HCT116 (cell line): Measurements from ENCODE around the gene NME1. TPM values are rescaled to one million over a fixed set of nuclear protein-coding genes. Genes with fewer than 3 reads are reported as not detected.

Experiments
- ATAC-seq: fragments of 200-7000 bp; cut with Tn5 transposase; 2 replicates; pipeline ENCODE4 v1.9.1; 2020; ENCODE audit warnings: mild to moderate bottlenecking, moderate library complexity
- BruUV-seq: library from RNA; stranded (reverse); fragments of 400-500 nt; replicated peaks from 2 replicates; lab custom pipeline; 2021; lab: Mats Ljungman, UMichigan
- CTCF ChIA-PET: fragments of 300-600 bp; sonication (Branson Sonifier 250); formaldehyde crosslinking; loops from one replicate; lab custom pipeline; 2021; ENCODE audit warnings: antibody characterized with exemption; lab: Charles Lee
- POLR2A ChIA-PET: fragments of 300-600, 350-600 bp; sonication (Branson Sonifier 250); formaldehyde crosslinking; loops from one replicate; lab custom pipeline; 2021; ENCODE audit warnings: antibody characterized with exemption; lab: Charles Lee
- RAD21 ChIA-PET, 2 experiments: fragments of 300-600 bp; sonication (Branson Sonifier 250); formaldehyde crosslinking; loops; one replicate each; lab custom pipeline; 2023; ENCODE audit warnings: low total read pairs in 2 of 2; ENCODE audit not compliant: uncharacterized antibody in 2 of 2, unreplicated experiment in 2 of 2, low non-redundant PET in 1 of 2; lab: Charles Lee
- DNase-seq: peaks from one replicate; pipeline ENCODE4 v3.0.0-alpha.2; 2010; ENCODE audit warnings: low read depth, low spot score
- H2AFZ ChIP-seq: fragments of 200-600 bp; shearing (Covaris generic), sonication (generic); 2 replicates; pipeline ENCODE4 v1.6.1; 2017; ENCODE audit warnings: low read depth, mixed run types, mixed read lengths, antibody characterized with exemption, low read length; ENCODE audit not compliant: poor library complexity, severe bottlenecking
- H3K27ac ChIP-seq: 2 replicates; pipeline ENCODE4 v1.5.1; 2012; ENCODE audit warnings: low read depth, low read length
- H3K27me3 ChIP-seq: fragments of 200-600 bp; sonication (generic); 2 replicates; pipeline ENCODE4 v1.6.1; 2016; ENCODE audit warnings: mixed run types, low read length, mixed read lengths; ENCODE audit not compliant: insufficient read depth
- H3K36me3 ChIP-seq, 2 experiments: fragments of 200-500 bp in 1 of 2; fragments of 200-600 bp in 1 of 2; sonication (Bioruptor generic) in 1 of 2; sonication (generic) in 1 of 2; 2 replicates each; pipeline versions ENCODE4 v1.5.1 to v1.6.1; 2014 to 2016; ENCODE audit warnings: low read length in 2 of 2, inconsistent platforms in 1 of 2, mixed read lengths in 1 of 2, mixed run types in 1 of 2; ENCODE audit not compliant: insufficient read depth in 2 of 2, control insufficient read depth in 1 of 2
- H3K4me1 ChIP-seq, 2 experiments: fragments of 200-600 bp in 1 of 2; sonication (generic) in 1 of 2; 2 replicates each; pipeline versions ENCODE4 v1.5.1 to v1.6.1; 2012 to 2017; ENCODE audit warnings: low read length in 2 of 2, inconsistent platforms in 1 of 2, mild to moderate bottlenecking in 1 of 2, mixed read lengths in 1 of 2, mixed run types in 1 of 2, moderate library complexity in 1 of 2; ENCODE audit not compliant: insufficient read depth in 2 of 2, control insufficient read depth in 1 of 2
- H3K4me2 ChIP-seq: fragments of 200-600 bp; sonication (generic); 2 replicates; pipeline ENCODE4 v1.6.1; 2017; ENCODE audit warnings: mixed run types, low read length, mixed read lengths
- H3K4me3 ChIP-seq, 2 experiments: fragments of 200-600 bp in 1 of 2; sonication (generic) in 1 of 2; replicated peaks in 1 of 2; 2 replicates each; pipeline ENCODE4 v1.5.1; 2011 to 2016; ENCODE audit warnings: low read length in 2 of 2, control low read depth in 1 of 2, low read depth in 1 of 2, mild to moderate bottlenecking in 1 of 2, mixed read lengths in 1 of 2, mixed run types in 1 of 2
- H3K79me2 ChIP-seq: fragments of 200-600 bp; sonication (generic); 2 replicates; pipeline ENCODE4 v1.6.1; 2017; ENCODE audit warnings: mild to moderate bottlenecking, mixed run types, low read length, moderate library complexity, mixed read lengths; ENCODE audit not compliant: insufficient read depth
- H3K9ac ChIP-seq: fragments of 200-600 bp; sonication (generic); 2 replicates; pipeline ENCODE4 v1.6.1; 2016; ENCODE audit warnings: low read length, mixed read lengths
- H3K9me2 ChIP-seq: fragments of 200-600 bp; sonication (generic), shearing (Covaris generic); 2 replicates; pipeline ENCODE4 v1.6.1; 2017; ENCODE audit warnings: mixed run types, mild to moderate bottlenecking, moderate library complexity; ENCODE audit not compliant: insufficient read depth
- H3K9me3 ChIP-seq, 2 experiments: fragments of 200-500 bp in 1 of 2; fragments of 200-600 bp in 1 of 2; sonication (Bioruptor generic) in 1 of 2; sonication (generic) in 1 of 2; 2 replicates each; pipeline ENCODE4 v1.6.1; 2014 to 2017; ENCODE audit warnings: low read length in 2 of 2, mixed read lengths in 2 of 2, inconsistent platforms in 1 of 2, low read depth in 1 of 2, mild to moderate bottlenecking in 1 of 2, mixed run types in 1 of 2, moderate library complexity in 1 of 2; ENCODE audit not compliant: control insufficient read depth in 1 of 2, insufficient read depth in 1 of 2
- H4K20me1 ChIP-seq: fragments of 200-600 bp; sonication (generic), shearing (Covaris generic); 2 replicates; pipeline ENCODE4 v1.6.1; 2017; ENCODE audit warnings: mixed run types, mild to moderate bottlenecking, moderate library complexity; ENCODE audit not compliant: insufficient read depth
- CBX3 ChIP-seq: IDR thresholded peaks from 2 replicates; pipeline ENCODE4 v1.6.1; 2012; ENCODE audit warnings: low read depth
- EGR1 ChIP-seq: IDR thresholded peaks from 2 replicates; pipeline ENCODE4 v1.6.1; 2012; ENCODE audit warnings: low read depth
- ELF1 ChIP-seq: IDR thresholded peaks from 2 replicates; pipeline ENCODE4 v1.6.1; 2012; ENCODE audit warnings: low read depth, borderline replicate concordance
- EZH2phosphoT487 ChIP-seq: fragments of 200-600 bp; IDR thresholded peaks from 2 replicates; pipeline ENCODE4 v1.6.1; 2018; ENCODE audit warnings: antibody characterized with exemption, borderline replicate concordance
- FOSL1 ChIP-seq: IDR thresholded peaks from 2 replicates; pipeline ENCODE4 v1.6.1; 2012; ENCODE audit warnings: low read depth
- JUND ChIP-seq: IDR thresholded peaks from 2 replicates; pipeline ENCODE4 v1.6.1; 2012
- POLR2AphosphoS5 ChIP-seq: IDR thresholded peaks from 2 replicates; pipeline ENCODE4 v1.6.1; 2011; ENCODE audit warnings: mild to moderate bottlenecking, low read depth, low read length, moderate library complexity
- RAD21 ChIP-seq: IDR thresholded peaks from 2 replicates; pipeline ENCODE4 v1.6.1; 2012; ENCODE audit warnings: low read depth, mild to moderate bottlenecking
- SIN3A ChIP-seq: IDR thresholded peaks from 2 replicates; pipeline ENCODE4 v1.6.1; 2012; ENCODE audit warnings: low read depth
- SP1 ChIP-seq: IDR thresholded peaks from 2 replicates; pipeline ENCODE4 v1.6.1; 2012; ENCODE audit warnings: low read depth
- SRF ChIP-seq: IDR thresholded peaks from 2 replicates; pipeline ENCODE4 v1.6.1; 2012; ENCODE audit warnings: low read depth
- TCF7L2 ChIP-seq: IDR thresholded peaks from 2 replicates; pipeline ENCODE4 v1.7.0; 2011; ENCODE audit warnings: borderline replicate concordance, inconsistent platforms; ENCODE audit not compliant: insufficient read depth, insufficient read length; ENCODE audit errors: extremely low read depth
- YY1 ChIP-seq: IDR thresholded peaks from 2 replicates; pipeline ENCODE4 v1.6.1; 2011; ENCODE audit warnings: low read length, low read depth, moderate library complexity, mild to moderate bottlenecking; ENCODE audit not compliant: insufficient replicate concordance; ENCODE audit errors: extremely low read depth
- ZFX ChIP-seq: fragments of 450-650 bp; IDR thresholded peaks from 2 replicates; pipeline ENCODE4 v1.6.1; 2017
- intact Hi-C: fragments of 100-400 bp; cut with micrococcal nuclease; formaldehyde crosslinking; loops from 2 replicates; pipeline ENCODE4 v1.10.0; 2022
- total RNA-seq: library from RNA; stranded (reverse); gene quantifications from one replicate; pipeline ENCODE4 v1.2.1, GENCODE V29; 2021; ENCODE audit not compliant: unreplicated experiment
- TF ChIP-seq, protein P1 (sequence below): IDR thresholded peaks from 2 replicates; pipeline ENCODE4 v1.6.1; 2011; ENCODE audit warnings: mild to moderate bottlenecking, low read length, moderate library complexity; ENCODE audit not compliant: insufficient replicate concordance; ENCODE audit errors: extremely low read depth
- TF ChIP-seq, protein P2 (sequence below): IDR thresholded peaks from 2 replicates; pipeline ENCODE4 v1.6.1; 2012
- TF ChIP-seq, protein P3 (sequence below): IDR thresholded peaks from 2 replicates; pipeline ENCODE4 v1.6.1; 2012

NME1 gene
- total RNA-seq, 1 experiment from 2014 or later, result 510 TPM

- peaks cover 41 to 44% of the 10 kb centered on the region in 2 experiments for H3K36me3 ChIP-seq
- no peak overlapping the region for H3K4me3 ChIP-seq
- 0 out of 2 replicates have a peak, but pooled peaks cover 6% of the 10 kb centered on the region for H3K79me2 ChIP-seq
- TF ChIP-seq, protein P1, sequence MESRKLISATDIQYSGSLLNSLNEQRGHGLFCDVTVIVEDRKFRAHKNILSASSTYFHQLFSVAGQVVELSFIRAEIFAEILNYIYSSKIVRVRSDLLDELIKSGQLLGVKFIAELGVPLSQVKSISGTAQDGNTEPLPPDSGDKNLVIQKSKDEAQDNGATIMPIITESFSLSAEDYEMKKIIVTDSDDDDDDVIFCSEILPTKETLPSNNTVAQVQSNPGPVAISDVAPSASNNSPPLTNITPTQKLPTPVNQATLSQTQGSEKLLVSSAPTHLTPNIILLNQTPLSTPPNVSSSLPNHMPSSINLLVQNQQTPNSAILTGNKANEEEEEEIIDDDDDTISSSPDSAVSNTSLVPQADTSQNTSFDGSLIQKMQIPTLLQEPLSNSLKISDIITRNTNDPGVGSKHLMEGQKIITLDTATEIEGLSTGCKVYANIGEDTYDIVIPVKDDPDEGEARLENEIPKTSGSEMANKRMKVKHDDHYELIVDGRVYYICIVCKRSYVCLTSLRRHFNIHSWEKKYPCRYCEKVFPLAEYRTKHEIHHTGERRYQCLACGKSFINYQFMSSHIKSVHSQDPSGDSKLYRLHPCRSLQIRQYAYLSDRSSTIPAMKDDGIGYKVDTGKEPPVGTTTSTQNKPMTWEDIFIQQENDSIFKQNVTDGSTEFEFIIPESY, result no peak
- TF ChIP-seq SP1 (no peak), JUND (no peak), EGR1 (no peak), YY1 (no peak), SRF (no peak), FOSL1 (no peak), POLR2AphosphoS5 (no peak), CBX3 (no peak), RAD21 (no peak), SIN3A (no peak), ZFX (no peak), TCF7L2 (no peak), EZH2phosphoT487 (no peak), ELF1 (no peak)
- TF ChIP-seq, protein P2, sequence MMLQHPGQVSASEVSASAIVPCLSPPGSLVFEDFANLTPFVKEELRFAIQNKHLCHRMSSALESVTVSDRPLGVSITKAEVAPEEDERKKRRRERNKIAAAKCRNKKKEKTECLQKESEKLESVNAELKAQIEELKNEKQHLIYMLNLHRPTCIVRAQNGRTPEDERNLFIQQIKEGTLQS, result no peak
- TF ChIP-seq, protein P3, sequence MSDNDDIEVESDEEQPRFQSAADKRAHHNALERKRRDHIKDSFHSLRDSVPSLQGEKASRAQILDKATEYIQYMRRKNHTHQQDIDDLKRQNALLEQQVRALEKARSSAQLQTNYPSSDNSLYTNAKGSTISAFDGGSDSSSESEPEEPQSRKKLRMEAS, result no peak
- CTCF ChIA-PET, result no interaction called here
- H3K27me3 ChIP-seq, result no peaks in the 10 kb centered on the region
- no peaks in the 10 kb centered on the region for H3K9me3 ChIP-seq
- H4K20me1 ChIP-seq, result no peaks in the 10 kb centered on the region
- DNase-seq (no peak), ATAC-seq (no peak)
- H3K27ac ChIP-seq, result no peak overlapping the region
- POLR2A ChIA-PET, result no interaction called here
- no peak overlapping the region for H3K4me2 ChIP-seq
- H3K4me1 ChIP-seq, result no peaks in the 10 kb centered on the region
- BruUV-seq, result no TSS peak
- intact Hi-C loops, result no loop called here
- no peak overlapping the region for H2AFZ ChIP-seq
- RAD21 ChIA-PET, result no interaction called here
- no peak overlapping the region for H3K9ac ChIP-seq
- H3K9me2 ChIP-seq, result no peaks in the 10 kb centered on the region
These were observed 46.9 kb downstream of the NME1 start for GRCh38 chr17:51200295-51200694.
